DMS114 treated with DMSO at 0.1 percent for 48 hours (cell line): ENCODE measurements around the gene ACKR3.
A peak's percentile ranks its signal among the peaks of the same experiment; 100 is the strongest.

Experiments used
- DNase-seq: peaks from one replicate; lab custom pipeline; 2025; ENCODE audit not compliant: unreplicated experiment; lab: John Stamatoyannopoulos, UW

Gene ACKR3

DNA sequence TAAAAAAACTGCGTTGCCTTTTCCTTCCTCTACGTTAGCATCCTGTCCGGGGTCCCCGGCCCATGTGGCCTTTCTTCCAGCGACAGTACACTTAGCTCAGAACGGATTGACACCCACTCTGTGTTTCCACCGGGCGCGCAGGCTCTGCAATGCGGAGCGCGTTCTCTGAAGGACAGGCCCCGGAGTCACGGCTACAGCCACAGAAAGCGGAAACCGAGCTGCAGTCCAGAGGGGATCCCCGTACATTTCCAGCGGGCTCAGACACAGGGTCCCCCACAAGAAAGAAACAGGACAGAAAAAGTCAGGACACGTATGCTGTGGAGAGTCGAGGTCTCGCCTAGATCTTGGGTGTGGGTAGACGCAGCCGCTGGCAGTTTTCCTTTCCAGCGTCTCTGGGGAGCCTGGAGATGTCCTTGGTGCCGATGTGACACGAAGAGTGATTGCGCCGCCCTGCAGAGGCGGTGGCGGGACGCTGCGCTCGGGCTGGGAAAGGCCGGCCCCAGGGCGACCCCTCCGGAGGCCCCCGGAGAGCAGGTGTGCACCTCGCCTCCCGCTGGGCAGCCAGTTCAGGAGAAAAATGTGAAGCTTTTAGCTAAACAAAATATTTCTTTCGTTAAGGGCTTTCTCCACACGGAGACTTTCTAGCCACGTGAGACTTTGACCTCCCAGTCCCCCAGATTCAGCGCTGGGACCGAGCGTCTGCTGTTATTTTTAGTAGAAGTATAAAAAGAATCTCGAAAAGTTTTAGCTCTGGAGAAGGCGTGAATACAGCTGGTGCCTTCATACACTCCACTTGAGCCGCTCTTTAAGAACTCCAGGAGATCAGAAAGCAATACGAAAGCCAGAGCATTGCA is 1.3 kb upstream of the ACKR3 start:
- DNase-seq = peak; percentile 24

GRCh38 chr2:236568922-236569572 is 578 bp upstream of the ACKR3 start:
- DNase-seq = no peak

DNA sequence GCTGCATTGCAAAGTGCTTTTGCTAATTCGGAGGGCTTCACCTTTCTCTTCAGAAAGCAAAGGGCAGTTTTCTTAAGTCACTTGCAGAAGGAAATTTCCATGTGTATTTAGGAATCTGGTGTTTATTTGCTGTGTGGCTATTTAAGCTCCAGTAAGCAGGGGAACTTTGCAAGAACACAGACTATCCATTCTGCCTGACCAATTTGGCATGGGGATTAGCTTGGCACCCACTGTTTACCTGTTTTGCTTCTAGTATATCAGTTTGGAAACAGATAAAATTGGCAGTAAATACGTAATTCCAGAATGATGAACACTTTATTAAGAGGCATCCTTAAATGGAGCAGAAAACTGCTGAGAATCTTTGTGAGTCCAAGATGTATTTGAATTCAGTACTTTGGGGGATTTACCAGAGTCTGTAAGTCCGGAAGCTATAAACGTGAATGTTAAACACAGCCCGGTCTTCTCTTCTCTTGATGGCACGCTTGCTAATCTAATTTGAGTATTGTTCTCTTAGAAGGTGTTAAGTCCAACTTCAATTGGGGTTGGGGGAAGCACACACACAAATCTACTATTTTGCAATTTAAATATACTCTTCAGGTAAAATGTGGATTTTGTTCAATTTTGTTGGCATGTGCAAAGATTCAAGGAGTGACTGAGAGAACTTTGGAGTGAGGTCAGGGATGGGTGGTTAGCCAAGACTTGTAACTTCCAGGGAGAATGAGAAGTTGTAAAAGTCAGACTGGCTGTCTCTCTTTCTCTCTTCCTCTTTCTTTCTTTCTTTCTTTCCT is 650 bp downstream of the ACKR3 start:
- DNase-seq = no peak

DNA sequence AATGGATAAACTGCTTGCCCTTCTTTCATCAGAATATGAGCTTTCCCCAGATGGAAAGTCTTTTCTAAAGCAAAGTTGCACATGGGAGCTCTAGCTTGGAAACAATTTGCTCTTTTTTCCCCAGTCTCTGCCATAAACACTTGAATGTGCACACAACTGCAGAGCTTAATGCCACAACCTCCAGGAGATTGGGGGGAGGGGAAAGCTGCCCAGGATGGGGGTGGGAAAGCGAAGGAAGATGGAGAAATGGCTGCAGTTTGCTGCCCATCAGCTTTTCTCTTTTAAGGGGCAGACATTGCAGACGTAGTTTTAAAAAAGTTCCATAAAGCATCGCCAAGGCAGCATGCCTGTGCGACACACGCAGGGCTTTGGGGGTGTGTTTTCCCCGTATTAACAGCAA is 1.5 kb downstream of the ACKR3 start:
- no peak for DNase-seq

DNA sequence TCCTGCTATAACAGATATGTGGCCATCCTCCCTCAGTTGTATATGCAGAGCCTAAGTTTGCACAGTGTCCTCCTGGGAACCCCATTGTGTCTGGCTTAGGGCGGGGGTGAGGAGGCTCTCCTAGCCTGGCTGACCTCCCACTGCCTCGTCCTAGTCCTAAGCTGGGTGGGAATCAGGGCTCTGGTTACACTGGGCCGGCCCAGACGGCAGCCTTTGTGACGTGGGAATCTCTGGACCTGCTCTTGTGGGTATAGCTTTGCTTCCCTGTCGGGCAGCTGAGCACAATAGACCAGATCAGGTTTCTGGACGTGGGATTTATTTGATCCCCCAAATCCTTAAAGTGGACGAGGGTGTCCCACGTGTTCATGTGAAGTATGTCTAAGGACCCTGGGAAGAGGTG is 2.9 kb downstream of the ACKR3 start:
- no peak for DNase-seq

GRCh38 chr2:236573066-236573929 is 3.7 kb downstream of the ACKR3 start:
- DNase-seq = no peak

DNA sequence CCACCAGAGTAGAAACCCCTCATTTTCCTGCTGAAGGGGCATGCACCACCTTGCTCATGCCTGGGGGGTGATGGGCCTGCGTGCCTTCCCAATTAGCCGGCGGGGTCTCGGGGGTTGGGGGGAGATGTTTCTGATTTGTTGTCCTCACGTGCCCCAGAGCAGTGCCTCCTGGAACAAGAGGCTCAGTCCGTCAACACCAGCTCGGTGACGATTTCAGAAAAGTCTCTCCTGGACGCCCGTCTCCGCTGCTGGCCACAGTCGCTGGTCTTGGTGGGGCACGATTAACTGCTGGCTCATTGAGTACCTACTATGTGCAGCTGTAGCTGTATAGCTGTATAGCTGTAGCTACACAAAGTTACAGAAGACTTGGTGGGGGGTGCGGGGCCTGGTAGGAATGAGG is 4.4 kb downstream of the ACKR3 start:
- DNase-seq = no peak

DNA sequence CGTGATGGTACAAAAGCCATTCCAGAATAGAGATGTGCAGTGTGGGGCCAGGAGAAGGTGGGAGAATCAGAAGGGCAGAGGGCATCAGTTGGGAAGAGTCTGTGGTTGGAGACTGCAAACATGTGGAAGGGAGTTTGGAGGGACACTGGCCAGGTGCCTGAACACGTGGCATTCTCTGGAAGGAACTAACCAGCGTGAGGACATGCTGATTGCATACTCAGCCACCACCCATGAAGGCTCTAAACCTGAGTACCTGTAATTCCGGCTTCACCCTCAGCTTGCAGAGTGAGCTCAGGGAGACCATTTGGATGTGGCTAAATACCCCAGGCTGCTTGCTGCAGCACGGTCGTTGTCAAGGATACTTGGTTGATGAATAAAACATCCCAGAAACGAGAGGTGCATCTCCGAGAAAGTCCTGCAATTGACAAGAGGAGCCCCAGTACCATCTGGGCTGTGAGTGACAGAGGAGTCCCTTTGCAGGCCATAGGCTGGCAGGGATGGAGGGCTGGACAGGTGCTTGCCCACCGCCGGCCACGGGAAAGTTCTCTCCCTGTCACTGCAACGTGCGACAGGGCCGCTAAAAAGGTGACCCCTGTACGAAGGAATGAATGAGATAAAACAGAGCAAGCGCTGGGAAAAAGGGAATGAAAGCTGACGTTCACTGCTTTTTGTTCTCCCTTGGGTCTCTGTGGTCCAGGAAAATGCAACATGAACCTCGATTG is 5.0 kb downstream of the ACKR3 start:
- no peak for DNase-seq

DNA sequence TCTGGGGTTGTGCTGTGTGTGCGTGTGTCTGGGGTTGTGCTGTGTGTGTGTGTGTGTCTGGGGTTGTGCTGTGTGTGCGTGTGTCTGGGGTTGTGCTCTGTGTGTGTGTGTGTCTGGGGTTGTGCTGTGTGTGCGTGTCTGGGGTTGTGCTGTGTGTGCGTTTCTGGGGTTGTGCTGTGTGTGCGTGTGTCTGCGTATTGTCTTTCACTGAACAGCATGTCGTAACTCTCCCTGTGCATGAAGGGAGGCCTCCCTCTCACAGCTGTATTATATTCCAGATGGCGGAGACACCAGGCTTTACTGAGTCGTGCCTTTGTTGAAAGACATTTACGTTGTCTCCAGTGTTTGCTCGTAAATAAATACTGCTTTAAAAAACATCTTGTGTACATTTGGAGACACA is 5.9 kb downstream of the ACKR3 start:
- no peak for DNase-seq

DNA sequence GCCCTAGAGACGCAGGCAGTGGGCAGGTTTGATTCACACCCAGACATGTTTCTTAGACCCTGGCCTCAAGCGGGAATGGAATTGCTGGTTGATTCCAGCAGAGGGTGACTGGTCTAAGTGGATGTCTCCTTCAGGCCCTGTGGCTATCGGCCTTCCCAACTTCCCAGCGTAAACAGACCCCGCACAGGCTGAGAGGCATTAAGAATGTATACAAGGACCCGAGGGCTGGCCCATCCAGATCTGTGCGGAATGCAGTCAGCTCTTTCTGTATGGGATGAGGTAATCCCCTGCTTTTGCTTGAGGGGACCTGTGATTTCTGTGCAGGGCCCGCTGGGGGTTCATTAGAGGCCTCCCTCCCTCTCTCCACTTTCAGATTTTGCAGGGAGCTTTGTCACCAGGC is 6.5 kb downstream of the ACKR3 start:
- DNase-seq = no peak

- no peak for DNase-seq
Observed at GRCh38 chr2:236576953-236577352, 7.3 kb downstream of the ACKR3 start.

DNA sequence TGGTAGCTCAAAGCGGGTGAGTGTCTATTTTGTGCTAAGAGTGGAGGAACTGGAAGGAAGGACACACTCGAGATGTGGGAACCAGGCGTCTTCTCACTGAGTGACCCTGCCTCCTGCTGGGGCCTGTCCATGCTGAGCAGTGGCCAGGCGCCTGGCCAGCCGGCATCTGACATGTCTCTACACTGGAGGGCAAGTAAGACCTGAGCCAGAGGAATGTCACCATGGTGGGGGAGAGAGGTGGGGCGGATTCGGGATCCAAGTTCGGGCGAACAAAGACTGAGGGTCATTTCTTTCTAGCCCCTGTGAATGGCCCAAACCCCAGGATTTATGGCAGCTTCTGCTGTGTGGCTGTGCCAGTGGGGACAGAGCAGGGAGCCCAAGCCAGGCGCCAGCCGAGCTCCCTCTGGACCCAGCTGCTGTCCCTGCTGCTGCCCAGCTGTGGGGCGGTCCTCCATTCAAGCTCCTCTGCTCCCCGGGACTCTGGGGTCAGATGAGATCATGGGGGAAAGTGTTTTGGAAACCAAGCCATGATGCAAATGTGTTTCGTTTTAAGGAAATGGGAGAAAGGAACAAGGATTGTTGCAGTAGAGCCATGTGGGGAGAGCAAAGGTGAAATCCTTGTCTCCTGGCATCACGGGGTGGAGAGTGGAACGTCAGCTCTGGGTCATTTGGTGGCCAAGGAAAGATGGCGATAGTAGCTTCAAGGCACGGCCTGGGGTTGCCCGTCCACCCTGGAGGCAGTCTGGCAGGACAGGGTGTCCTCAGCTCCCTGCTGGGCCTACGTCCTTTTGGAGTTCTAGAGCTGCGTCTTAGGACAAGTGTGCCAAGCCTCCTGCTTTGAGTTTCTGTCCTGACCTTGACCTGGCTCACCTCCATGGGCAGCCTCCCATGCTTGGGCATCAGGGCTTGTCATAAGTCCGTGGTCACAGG is 8.1 kb downstream of the ACKR3 start:
- DNase-seq = no peak

- DNase-seq = no peak
Observed at GRCh38 chr2:236578411-236578846, 8.8 kb downstream of the ACKR3 start.

- DNase-seq = no peak
Observed at GRCh38 chr2:236579048-236579745, 9.6 kb downstream of the ACKR3 start.

GRCh38 chr2:236579746-236580315 is 10.2 kb downstream of the ACKR3 start:
- DNase-seq = no peak

DNA sequence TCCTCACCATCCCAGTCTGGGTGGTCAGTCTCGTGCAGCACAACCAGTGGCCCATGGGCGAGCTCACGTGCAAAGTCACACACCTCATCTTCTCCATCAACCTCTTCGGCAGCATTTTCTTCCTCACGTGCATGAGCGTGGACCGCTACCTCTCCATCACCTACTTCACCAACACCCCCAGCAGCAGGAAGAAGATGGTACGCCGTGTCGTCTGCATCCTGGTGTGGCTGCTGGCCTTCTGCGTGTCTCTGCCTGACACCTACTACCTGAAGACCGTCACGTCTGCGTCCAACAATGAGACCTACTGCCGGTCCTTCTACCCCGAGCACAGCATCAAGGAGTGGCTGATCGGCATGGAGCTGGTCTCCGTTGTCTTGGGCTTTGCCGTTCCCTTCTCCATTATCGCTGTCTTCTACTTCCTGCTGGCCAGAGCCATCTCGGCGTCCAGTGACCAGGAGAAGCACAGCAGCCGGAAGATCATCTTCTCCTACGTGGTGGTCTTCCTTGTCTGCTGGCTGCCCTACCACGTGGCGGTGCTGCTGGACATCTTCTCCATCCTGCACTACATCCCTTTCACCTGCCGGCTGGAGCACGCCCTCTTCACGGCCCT is 11.2 kb downstream of the ACKR3 start:
- DNase-seq = no peak

DNA sequence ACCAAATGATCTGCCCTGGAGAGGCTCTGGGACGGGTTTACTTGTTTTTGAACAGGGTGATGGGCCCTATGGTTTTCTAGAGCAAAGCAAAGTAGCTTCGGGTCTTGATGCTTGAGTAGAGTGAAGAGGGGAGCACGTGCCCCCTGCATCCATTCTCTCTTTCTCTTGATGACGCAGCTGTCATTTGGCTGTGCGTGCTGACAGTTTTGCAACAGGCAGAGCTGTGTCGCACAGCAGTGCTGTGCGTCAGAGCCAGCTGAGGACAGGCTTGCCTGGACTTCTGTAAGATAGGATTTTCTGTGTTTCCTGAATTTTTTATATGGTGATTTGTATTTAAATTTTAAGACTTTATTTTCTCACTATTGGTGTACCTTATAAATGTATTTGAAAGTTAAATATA is 11.9 kb downstream of the ACKR3 start:
- DNase-seq = no peak

- DNase-seq = no peak
Observed at GRCh38 chr2:236582968-236583367, 13.3 kb downstream of the ACKR3 start.
